Smooth muscle cell (in vitro differentiated cells): ENCODE measurements around the gene ST13. TPM values are rescaled to one million over a fixed set of nuclear protein-coding genes. Genes with fewer than 3 reads are reported as not detected.

Experiments used
- DNase-seq: peaks from one replicate; lab custom pipeline; 2025; ENCODE audit not compliant: unreplicated experiment; lab: John Stamatoyannopoulos, UW
- H2AFZ ChIP-seq: fragments of 200-600 bp; sonication (generic); 2 replicates; pipeline ENCODE4 v1.6.0; 2016; ENCODE audit warnings: antibody characterized with exemption, low read depth, mild to moderate bottlenecking
- H3F3A ChIP-seq: fragments of 200-600 bp; sonication (generic); 2 replicates; pipeline ENCODE4 v1.6.0; 2017; ENCODE audit warnings: antibody characterized with exemption, low read depth
- H3K27ac ChIP-seq: fragments of 200-600 bp; sonication (generic); 2 replicates; pipeline ENCODE4 v1.5.1; 2016; ENCODE audit warnings: low read depth, mild to moderate bottlenecking
- H3K27me3 ChIP-seq: fragments of 200-600 bp; sonication (generic); 2 replicates; pipeline ENCODE4 v1.6.1; 2016; ENCODE audit warnings: low read depth, mild to moderate bottlenecking
- H3K36me3 ChIP-seq: fragments of 200-600 bp; sonication (generic); 2 replicates; pipeline ENCODE4 v1.5.1; 2016; ENCODE audit warnings: low read depth
- H3K4me1 ChIP-seq: fragments of 200-600 bp; sonication (generic); 2 replicates; pipeline ENCODE4 v1.5.1; 2016; ENCODE audit warnings: low read depth
- H3K4me2 ChIP-seq: fragments of 200-600 bp; sonication (generic); 2 replicates; pipeline ENCODE4 v1.6.0; 2016; ENCODE audit warnings: mild to moderate bottlenecking
- H3K4me3 ChIP-seq: fragments of 200-600 bp; sonication (generic); 2 replicates; pipeline ENCODE4 v1.5.1; 2016; ENCODE audit warnings: mild to moderate bottlenecking
- H3K79me2 ChIP-seq: fragments of 200-600 bp; sonication (generic); 2 replicates; pipeline ENCODE4 v1.6.0; 2016; ENCODE audit warnings: low read depth, mild to moderate bottlenecking
- H3K9ac ChIP-seq: fragments of 200-600 bp; sonication (generic); 2 replicates; pipeline ENCODE4 v1.6.0; 2016; ENCODE audit warnings: low read depth
- H3K9me3 ChIP-seq: fragments of 200-600 bp; sonication (generic); replicated peaks from 2 replicates; pipeline ENCODE4 v1.5.1; 2016; ENCODE audit warnings: low read depth
- H4K20me1 ChIP-seq: fragments of 200-600 bp; sonication (generic); 2 replicates; pipeline ENCODE4 v1.6.0; 2016; ENCODE audit warnings: low read depth
- CTCF ChIP-seq: fragments of 200-600 bp; sonication (generic); IDR thresholded peaks from 2 replicates; pipeline ENCODE4 v1.5.1; 2017; ENCODE audit warnings: borderline replicate concordance, mild to moderate bottlenecking, antibody characterized with exemption; ENCODE audit not compliant: insufficient read depth, poor library complexity, severe bottlenecking
- WGBS: methylation state at CpG from one replicate; pipeline ENCODE4 v1.1.7; 2016; ENCODE audit warnings: low lambda C conversion rate; 5-methylcytosine and 5-hydroxymethylcytosine counted together
- polyA plus RNA-seq: library from polyadenylated mRNA; unstranded; fragments of >200 nt; fragmentation: Nextera tagmentation; extraction: Ambion mirVana; gene quantifications from 2 replicates; pipeline ENCODE4 v1.2.1, GENCODE V29; 2016
- total RNA-seq: library from RNA; depleted of rRNA; stranded (reverse); fragments of >200 nt; gene quantifications from 2 replicates; pipeline ENCODE4 v1.2.3, GENCODE V29; 2014

The ST13 gene
- total and polyA plus RNA-seq, 2 experiments from 2014 or later = 118 to 129 TPM

- Histone ChIP-seq H3K4me3 (peak overlapping the region; percentile 94), H3K9me3 (no peaks in the 10 kb centered on the region), H3K27ac (peak overlapping the region; percentile 3), H3K27me3 (no peaks in the 10 kb centered on the region), H3K4me2 (peak overlapping the region; percentile 92), H3K36me3 (no peaks in the 10 kb centered on the region), H3K79me2 (peaks cover 56% of the 10 kb centered on the region), H4K20me1 (peaks cover 5% of the 10 kb centered on the region), H2AFZ (peak overlapping the region; percentile 100), H3K4me1 (peaks cover 11% of the 10 kb centered on the region), H3F3A (peaks cover 16% of the 10 kb centered on the region), H3K9ac (peak overlapping the region; percentile 90)
- no peak for DNase-seq
- whole genome bisulfite sequencing = 46% methylated on average over 14 of the region's 14 CpGs
- TF ChIP-seq CTCF = no peak
These were observed 38.2 kb downstream of the ST13 start for GRCh38 chr22:40818192-40818746.

DNA sequence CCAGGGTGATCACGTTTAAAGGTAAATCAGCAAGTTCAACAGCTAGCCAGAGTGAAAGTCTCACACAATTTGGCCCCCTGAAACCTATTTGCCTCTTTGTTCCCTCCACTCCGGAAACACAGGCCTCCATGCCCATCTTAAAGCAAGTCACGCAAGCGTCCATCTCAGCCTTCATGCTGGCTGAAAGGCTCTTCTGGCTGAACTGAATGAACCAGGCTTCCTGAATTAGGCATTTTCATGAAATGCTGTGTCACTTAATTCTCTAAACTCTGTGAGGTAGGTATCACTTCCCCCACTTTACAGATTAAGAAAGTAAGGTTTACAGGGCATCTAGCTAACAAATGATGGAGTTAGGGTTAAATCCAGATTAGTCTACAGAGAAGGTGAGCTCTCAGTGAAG, 38.7 kb downstream of the ST13 start:
- H3K9me3 ChIP-seq = no peaks in the 10 kb centered on the region
- H3K79me2 ChIP-seq = peaks cover 61% of the 10 kb centered on the region
- H3K4me2 ChIP-seq = peak overlapping the region; percentile 92
- peak overlapping the region; percentile 3 for H3K27ac ChIP-seq
- no peak overlapping the region for H2AFZ ChIP-seq
- peaks cover 11% of the 10 kb centered on the region for H3K4me1 ChIP-seq
- H3K27me3 ChIP-seq = no peaks in the 10 kb centered on the region
- TF ChIP-seq CTCF = no peak
- peaks cover 5% of the 10 kb centered on the region for H4K20me1 ChIP-seq
- WGBS = 84% methylated on average over 4 of the region's 4 CpGs
- no peak for DNase-seq
- H3K36me3 ChIP-seq = no peaks in the 10 kb centered on the region
- H3K4me3 ChIP-seq = peak overlapping the region; percentile 94
- no peak overlapping the region for H3K9ac ChIP-seq
- peaks cover 16% of the 10 kb centered on the region for H3F3A ChIP-seq

DNA sequence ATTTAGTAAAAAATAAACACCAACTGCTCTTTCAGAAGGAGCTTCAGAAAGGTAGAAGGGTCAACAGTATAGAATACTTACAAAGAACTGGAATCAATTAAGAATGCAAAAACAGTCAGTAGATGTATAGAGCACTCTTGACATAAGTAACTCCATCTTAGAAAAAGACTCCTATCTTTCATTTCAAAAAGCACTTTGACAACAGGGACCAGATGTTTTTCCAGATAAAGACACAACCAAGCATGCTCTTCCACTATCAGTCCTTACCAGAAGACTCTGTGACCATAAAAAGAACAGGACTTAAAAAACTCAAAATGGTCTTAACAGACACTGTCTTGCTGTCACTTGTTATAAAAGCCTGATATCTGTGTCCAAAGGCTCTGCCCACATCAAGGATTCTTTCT, 42.5 kb downstream of the ST13 start:
- Histone ChIP-seq H4K20me1 (peaks cover 9% of the 10 kb centered on the region), H3K4me1 (peaks cover 11% of the 10 kb centered on the region), H3F3A (no peaks in the 10 kb centered on the region), H3K36me3 (no peaks in the 10 kb centered on the region), H3K27me3 (no peaks in the 10 kb centered on the region), H3K79me2 (peaks cover 97% of the 10 kb centered on the region), H3K27ac (no peak overlapping the region), H3K4me3 (no peak overlapping the region), H3K4me2 (no peak overlapping the region), H3K9me3 (no peaks in the 10 kb centered on the region), H2AFZ (no peak overlapping the region), H3K9ac (no peak overlapping the region)
- DNase-seq = no peak
- TF ChIP-seq CTCF = no peak
